ENCODE data around the gene GSG1L2. TPM values are rescaled to one million over a fixed set of nuclear protein-coding genes. Genes with fewer than 3 reads are reported as not detected.

GSG1L2 gene
- total RNA-seq, 1 donor from 2014 or later, result not detected

DNA sequence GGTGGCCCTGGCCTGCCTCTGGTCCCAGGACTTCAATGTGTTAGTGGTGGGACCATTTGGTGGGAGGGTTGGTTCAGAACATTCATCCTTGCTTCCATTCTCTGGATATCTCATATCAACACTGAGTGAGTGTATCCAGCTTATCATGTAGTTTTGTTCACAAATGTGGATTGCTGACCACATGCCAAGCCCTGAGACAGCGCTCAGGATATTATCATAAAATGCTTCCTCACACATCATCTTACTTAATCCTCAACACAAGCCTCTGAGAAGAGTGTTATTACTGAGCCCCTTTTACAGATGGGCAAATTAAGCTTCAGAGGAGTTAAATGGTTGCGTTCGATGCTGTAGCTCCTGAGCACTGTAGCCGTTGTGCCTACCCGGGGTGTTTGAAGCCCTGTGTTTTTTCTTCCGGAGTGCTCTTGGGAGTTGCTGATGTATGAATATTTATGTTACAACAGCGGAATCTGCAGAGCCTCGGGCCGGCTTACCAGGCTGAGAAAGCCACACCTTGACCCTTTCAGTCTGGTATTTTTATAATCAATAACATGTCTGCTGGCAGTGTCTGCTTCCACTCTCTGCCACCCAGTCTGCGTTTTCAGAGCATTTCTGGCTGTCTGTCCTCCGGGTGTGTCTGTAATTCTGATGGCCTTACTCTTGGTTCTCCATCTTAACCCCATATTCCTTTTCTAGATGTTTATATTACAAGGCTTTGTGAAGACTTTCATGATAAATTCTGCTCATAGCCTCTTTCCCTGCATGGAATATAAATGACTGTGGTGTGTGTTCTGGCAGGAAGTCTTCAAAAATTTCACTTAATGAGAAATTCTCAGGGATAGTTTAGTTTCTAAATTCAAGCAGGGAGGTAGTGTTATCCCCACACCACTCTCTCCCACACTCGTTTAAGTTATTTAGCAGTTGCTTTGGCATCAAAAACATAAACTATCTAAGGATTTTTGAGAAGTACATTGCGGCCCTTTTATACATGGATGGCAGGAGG lies 6.7 kb upstream of the GSG1L2 start:
- H3K4me3 ChIP-seq (ENCODE audit: low read depth, low read length), result no peak overlapping the region
- DNase-seq (ENCODE audit: low read depth), result no peak
- TF ChIP-seq, protein P1, sequence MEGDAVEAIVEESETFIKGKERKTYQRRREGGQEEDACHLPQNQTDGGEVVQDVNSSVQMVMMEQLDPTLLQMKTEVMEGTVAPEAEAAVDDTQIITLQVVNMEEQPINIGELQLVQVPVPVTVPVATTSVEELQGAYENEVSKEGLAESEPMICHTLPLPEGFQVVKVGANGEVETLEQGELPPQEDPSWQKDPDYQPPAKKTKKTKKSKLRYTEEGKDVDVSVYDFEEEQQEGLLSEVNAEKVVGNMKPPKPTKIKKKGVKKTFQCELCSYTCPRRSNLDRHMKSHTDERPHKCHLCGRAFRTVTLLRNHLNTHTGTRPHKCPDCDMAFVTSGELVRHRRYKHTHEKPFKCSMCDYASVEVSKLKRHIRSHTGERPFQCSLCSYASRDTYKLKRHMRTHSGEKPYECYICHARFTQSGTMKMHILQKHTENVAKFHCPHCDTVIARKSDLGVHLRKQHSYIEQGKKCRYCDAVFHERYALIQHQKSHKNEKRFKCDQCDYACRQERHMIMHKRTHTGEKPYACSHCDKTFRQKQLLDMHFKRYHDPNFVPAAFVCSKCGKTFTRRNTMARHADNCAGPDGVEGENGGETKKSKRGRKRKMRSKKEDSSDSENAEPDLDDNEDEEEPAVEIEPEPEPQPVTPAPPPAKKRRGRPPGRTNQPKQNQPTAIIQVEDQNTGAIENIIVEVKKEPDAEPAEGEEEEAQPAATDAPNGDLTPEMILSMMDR (conservative IDR thresholded peaks at IDR 0.05; ENCODE audit: low read depth, low read length), result no peak

DNA sequence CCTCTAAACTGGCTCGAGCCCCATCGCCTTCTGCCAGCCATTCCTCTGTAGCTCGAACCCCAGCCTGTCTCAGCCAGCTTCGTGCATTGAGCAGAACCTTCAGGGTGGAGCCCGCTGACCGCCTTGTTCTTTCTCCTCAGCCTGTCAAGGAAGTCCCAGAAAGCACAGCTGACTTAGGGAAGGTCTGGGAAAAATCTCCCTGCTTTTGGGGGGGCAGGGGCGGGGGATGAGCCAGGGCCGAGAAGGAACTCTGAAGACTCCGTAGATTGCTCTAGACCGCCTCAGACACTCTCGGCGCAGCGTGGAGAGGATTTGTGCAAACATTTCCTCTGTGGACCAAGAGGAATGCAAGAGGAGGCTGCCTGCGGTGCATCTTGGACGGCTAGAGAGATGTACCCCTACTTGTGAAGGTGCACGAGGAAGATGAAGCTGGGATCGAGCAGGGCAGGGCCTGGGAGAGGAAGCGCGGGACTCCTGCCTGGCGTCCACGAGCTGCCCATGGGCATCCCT lies 3.8 kb upstream of the GSG1L2 start, which contains the start of gene GLP2R:
Gene GLP2R, plus strand, starts transcription at position 284 of the 510 bp plus-strand sequence. Its CDS starts 140 bp downstream, at position 424.
- TF ChIP-seq, protein P1 (conservative IDR thresholded peaks at IDR 0.05; ENCODE audit: low read depth, low read length), result no peak
- DNase-seq (ENCODE audit: low read depth), result no peak
- H3K4me3 ChIP-seq (ENCODE audit: low read depth, low read length), result no peak within 1 kb of the TSS

DNA sequence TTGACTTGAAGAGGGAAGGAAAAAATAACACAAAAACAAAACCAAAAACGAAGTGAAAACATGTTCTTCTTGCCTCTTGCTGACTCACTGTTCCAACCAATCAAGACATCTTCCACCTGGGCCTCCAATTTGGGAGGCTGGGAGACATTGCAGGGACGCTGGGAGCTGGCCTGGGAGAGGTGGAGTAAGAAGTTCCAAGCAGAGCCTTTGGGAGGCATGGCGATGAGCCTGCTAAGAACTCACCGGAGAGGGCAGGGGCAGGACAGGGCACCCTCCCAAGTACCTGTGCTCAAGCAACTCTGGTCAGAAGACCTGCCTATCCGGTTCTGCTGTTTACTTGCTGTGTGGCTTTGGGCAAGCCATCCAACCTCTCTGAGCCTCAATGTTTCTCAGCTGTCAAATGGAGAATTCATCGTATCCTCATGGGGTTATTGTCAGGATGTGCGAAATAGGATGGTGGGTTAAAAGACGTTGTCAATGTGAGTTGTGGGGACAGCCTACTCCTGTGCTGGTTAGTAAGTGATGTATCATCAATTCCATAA lies 3.0 kb upstream of the GSG1L2 start:
- TF ChIP-seq, protein P1 (conservative IDR thresholded peaks at IDR 0.05; ENCODE audit: low read depth, low read length), result no peak
- no peak for DNase-seq (ENCODE audit: low read depth)
- no peak overlapping the region for H3K4me3 ChIP-seq (ENCODE audit: low read depth, low read length)

DNA sequence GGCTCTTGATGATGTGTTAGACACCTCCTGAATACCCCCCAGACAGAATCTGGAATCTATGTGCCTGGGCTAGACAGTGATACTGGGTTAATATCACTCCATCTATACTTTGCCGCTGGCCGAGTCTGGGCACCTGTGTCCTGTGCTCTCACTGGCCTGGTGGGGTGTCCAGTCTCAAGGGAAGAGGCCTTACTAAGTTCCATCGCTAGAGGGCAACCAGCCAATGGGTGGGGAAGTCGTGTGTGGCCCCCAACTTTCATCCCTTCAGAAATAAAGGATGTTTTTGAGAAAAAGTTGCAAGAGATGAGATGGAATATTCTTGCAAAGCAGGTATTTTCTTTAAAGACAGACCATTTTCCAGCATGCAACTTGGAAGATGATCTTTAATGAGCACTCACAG lies 2.2 kb upstream of the GSG1L2 start:
- no peak for DNase-seq (ENCODE audit: low read depth)

DNA sequence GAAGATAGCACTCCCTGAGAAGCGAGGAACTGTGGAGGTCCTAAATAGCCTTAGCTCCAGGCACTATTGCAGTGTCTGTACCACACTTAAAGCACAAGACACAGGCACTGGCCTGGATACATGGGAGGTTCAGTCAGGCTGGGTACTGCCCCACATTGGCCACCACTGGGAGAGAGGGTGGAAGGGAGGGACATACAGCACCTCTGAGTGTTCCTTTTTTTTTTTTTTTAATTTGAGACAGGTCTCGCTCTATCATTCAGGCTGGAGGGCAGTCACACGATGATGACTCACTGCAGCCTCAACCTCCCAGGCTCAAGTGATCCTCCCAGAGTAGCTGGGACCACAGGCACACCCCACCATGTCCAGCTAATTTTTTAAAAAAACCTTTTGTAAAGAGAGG lies 1.4 kb downstream of the GSG1L2 start:
- H3K4me3 ChIP-seq (ENCODE audit: low read depth, low read length), result no peak overlapping the region
- TF ChIP-seq, protein P1 (conservative IDR thresholded peaks at IDR 0.05; ENCODE audit: low read depth, low read length), result no peak
- no peak for DNase-seq (ENCODE audit: low read depth)

More for the DNA sequence above, 2.2 kb upstream of the GSG1L2 start:
- TF ChIP-seq, protein P1 (conservative IDR thresholded peaks at IDR 0.05; ENCODE audit: low read depth, low read length), result peak; percentile 24
- H3K4me3 ChIP-seq (ENCODE audit: low read depth, low read length), result no peak overlapping the region

DNA sequence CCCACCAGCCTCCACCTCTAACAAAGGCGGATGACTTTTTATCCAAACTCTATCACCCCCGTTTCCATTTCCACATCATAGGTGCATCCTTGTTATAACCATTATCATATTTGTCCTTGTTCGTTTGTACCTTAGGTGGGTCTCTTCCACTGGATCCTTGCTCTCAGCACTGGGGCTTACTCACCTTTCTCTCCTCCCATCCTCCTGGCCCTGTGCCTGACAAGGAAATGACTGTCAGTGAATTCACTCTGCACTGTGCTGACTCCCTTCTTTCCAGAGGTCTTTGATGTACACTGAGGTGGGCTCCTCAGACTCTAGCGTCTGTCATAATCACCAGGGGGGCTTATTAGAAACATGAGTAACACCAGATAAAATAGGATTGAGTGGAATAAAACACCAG lies 3.1 kb downstream of the GSG1L2 start:
- H3K4me3 ChIP-seq (ENCODE audit: low read depth, low read length), result no peak overlapping the region
- TF ChIP-seq, protein P1 (conservative IDR thresholded peaks at IDR 0.05; ENCODE audit: low read depth, low read length), result no peak
- DNase-seq (ENCODE audit: low read depth), result no peak
